ENCODE results near the gene CEACAM19. TPM values are rescaled to one million over a fixed set of nuclear protein-coding genes. Genes with fewer than 3 reads are reported as not detected.

The CEACAM19 gene
- total and polyA plus RNA-seq, 9 of the 15 experiments (the other 6 are each of a cell fraction or from before 2014, with no cell fraction given), result 0.15 to 0.30 (median 0.23) TPM; not detected in 5

GRCh38 chr19:44677019-44677811 lies 5.9 kb downstream of the CEACAM19 start (continued):
- TF ChIP-seq IRF9 (tag; IDR thresholded peaks at IDR 0.05) (no peak), ZNF76 (CRISPR knock-in tag; IDR thresholded peaks at IDR 0.05; ENCODE audit: borderline replicate concordance) (no peak), RFX7 (CRISPR knock-in tag; IDR thresholded peaks at IDR 0.05) (no peak), CBFA2T3 (IDR thresholded peaks at IDR 0.05) (no peak), TRIM28 (IDR thresholded peaks at IDR 0.05) (no peak), MITF (IDR thresholded peaks at IDR 0.05) (no peak), RREB1 (CRISPR knock-in tag; IDR thresholded peaks at IDR 0.05) (no peak), RBM14 (IDR thresholded peaks at IDR 0.05; ENCODE audit: borderline replicate concordance, insufficient read depth, low read depth, low read length) (no peak), NR2C2 (CRISPR knock-in tag; IDR thresholded peaks at IDR 0.05) (no peak), NR2C2 (tag; IDR thresholded peaks at IDR 0.05) (no peak), SNAPC5 (CRISPR knock-in tag; IDR thresholded peaks at IDR 0.05) (no peak), PTBP1 (IDR thresholded peaks at IDR 0.05; ENCODE audit: low read depth, low read length) (no peak), XRCC3 (IDR thresholded peaks at IDR 0.05) (no peak), GTF2A2 (tag; IDR thresholded peaks at IDR 0.05) (no peak), ARID1B (IDR thresholded peaks at IDR 0.05) (peak; percentile 53), HMG20A (CRISPR knock-in tag; conservative IDR thresholded peaks at IDR 0.05) (no peak), RBM34 (IDR thresholded peaks at IDR 0.05; ENCODE audit: borderline replicate concordance, insufficient read depth, low read length) (no peak), CEBPB (tag; IDR thresholded peaks at IDR 0.05) (peak; percentile 91), ZNF143 (CRISPR knock-in tag; IDR thresholded peaks at IDR 0.05) (no peak), OTX1 (CRISPR knock-in tag; IDR thresholded peaks at IDR 0.05) (no peak), KDM4B (IDR thresholded peaks at IDR 0.05; ENCODE audit: borderline replicate concordance in 2 of 2, low read depth in 1 of 2) (no peak)
